Measurements from ENCODE around the gene SCN1A. TPM values are rescaled to one million over a fixed set of nuclear protein-coding genes. Genes with fewer than 3 reads are reported as not detected.

Gene SCN1A
- total RNA-seq, 2 donors from 2014 or later = not detected

- DNase-seq (no peak), ATAC-seq (no peak)
- Histone ChIP-seq H3K9me3 (no peaks in the 10 kb centered on the region), H3K4me1 (peaks cover 14% of the 10 kb centered on the region), H3K36me3 (replicated peaks in 1 of 2; ENCODE audit: insufficient read depth in 1 of 2, low read depth in 2 of 2) (no peaks in the 10 kb centered on the region), H3K27me3 (no peaks in the 10 kb centered on the region), H3K27ac (no peak overlapping the region), H3K4me3 (no peak overlapping the region)
- TF ChIP-seq POLR2A (IDR thresholded peaks at IDR 0.05) = no peak
- TF ChIP-seq CTCF (IDR thresholded peaks at IDR 0.05) = no peak
- WGBS, 2 donors = 73 to 86% methylated on average over 2 of the region's 2 CpGs
- intact Hi-C loops (cut with DNase I) = no loop called here
These were observed 27.8 kb upstream of the SCN1A start for GRCh38 chr2:166155589-166155988.

GRCh38 chr2:166154685-166155338 lies 27.0 kb upstream of the SCN1A start:
- no peaks in the 10 kb centered on the region for H3K36me3 ChIP-seq (replicated peaks in 1 of 2; ENCODE audit: insufficient read depth in 1 of 2, low read depth in 2 of 2)
- ATAC-seq = no peak
- no peak overlapping the region for H3K27ac ChIP-seq
- WGBS, 2 donors = 72 to 83% methylated on average over 3 of the region's 3 CpGs
- H3K4me1 ChIP-seq = peaks cover 14% of the 10 kb centered on the region
- no peaks in the 10 kb centered on the region for H3K27me3 ChIP-seq
- H3K9me3 ChIP-seq = no peaks in the 10 kb centered on the region
- DNase-seq = no peak
- no peak overlapping the region for H3K4me3 ChIP-seq
- TF ChIP-seq POLR2A (IDR thresholded peaks at IDR 0.05) = no peak
- no peak for TF ChIP-seq CTCF (IDR thresholded peaks at IDR 0.05)
- intact Hi-C loops (cut with DNase I) = no loop called here

GRCh38 chr2:166152064-166152463 lies 24.2 kb upstream of the SCN1A start:
- no peak overlapping the region for H3K4me3 ChIP-seq
- DNase-seq = no peak
- no peaks in the 10 kb centered on the region for H3K36me3 ChIP-seq (replicated peaks in 1 of 2; ENCODE audit: insufficient read depth in 1 of 2, low read depth in 2 of 2)
- no peak for ATAC-seq
- H3K4me1 ChIP-seq = peaks cover 5% of the 10 kb centered on the region
- H3K9me3 ChIP-seq = no peaks in the 10 kb centered on the region
- H3K27me3 ChIP-seq = no peaks in the 10 kb centered on the region
- intact Hi-C loops (cut with DNase I) = no loop called here
- H3K27ac ChIP-seq = no peak overlapping the region
- no peak for TF ChIP-seq POLR2A (IDR thresholded peaks at IDR 0.05)
- no peak for TF ChIP-seq CTCF (IDR thresholded peaks at IDR 0.05)

- no peaks in the 10 kb centered on the region for H3K27me3 ChIP-seq
- 71 to 77% methylated on average over 7 of the region's 7 CpGs for WGBS, 2 donors
- ATAC-seq (no peak), DNase-seq (no peak)
- no peaks in the 10 kb centered on the region for H3K9me3 ChIP-seq
- no peak overlapping the region for H3K4me3 ChIP-seq
- no peaks in the 10 kb centered on the region for H3K4me1 ChIP-seq
- no peak overlapping the region for H3K27ac ChIP-seq
- H3K36me3 ChIP-seq (replicated peaks in 1 of 2; ENCODE audit: insufficient read depth in 1 of 2, low read depth in 2 of 2) = no peaks in the 10 kb centered on the region
- TF ChIP-seq POLR2A (IDR thresholded peaks at IDR 0.05) = no peak
- no peak for TF ChIP-seq CTCF (IDR thresholded peaks at IDR 0.05)
- intact Hi-C loops (cut with DNase I) = no loop called here
These were observed 20.9 kb upstream of the SCN1A start for GRCh38 chr2:166148500-166149400.
